Sigmoid colon (tissue), 7 donors: ENCODE measurements around the gene CRB3. TPM values are rescaled to one million over a fixed set of nuclear protein-coding genes. Genes with fewer than 3 reads are reported as not detected.
"Not testable (repeated sequence)": the region's sequence is repeated elsewhere in the genome, so short reads cannot be mapped to it uniquely, and the experiment has no call there.

Experiments
- DNase-seq: peaks from one replicate; pipeline ENCODE4 v3.0.0-alpha.2; 2019
- H3K27ac ChIP-seq, 4 donors: fragments of 200-600 bp; sonication (generic); one replicate each; pipeline ENCODE4 v1.5.1; 2016 to 2019; ENCODE audit warnings: mild to moderate bottlenecking in 1 of 4
- H3K27me3 ChIP-seq, 3 donors: fragments of 200-600 bp; sonication (generic); one replicate each; pipeline ENCODE4 v1.5.1; 2019; ENCODE audit warnings: mild to moderate bottlenecking in 1 of 3
- H3K36me3 ChIP-seq, 4 donors: fragments of 200-600 bp; sonication (generic); one replicate each; pipeline ENCODE4 v1.5.1; 2016 to 2019
- H3K4me1 ChIP-seq, 4 donors: fragments of 200-600 bp; sonication (generic); one replicate each; pipeline ENCODE4 v1.5.1; 2017 to 2019
- H3K4me3 ChIP-seq, 4 donors: fragments of 200-600 bp; sonication (generic); one replicate each; pipeline ENCODE4 v1.5.1; 2017 to 2019; ENCODE audit warnings: mild to moderate bottlenecking in 2 of 4, moderate library complexity in 1 of 4
- H3K9me3 ChIP-seq, 4 donors: fragments of 200-600 bp in 3 of 4; sonication (generic) in 3 of 4; one replicate each; pipeline versions ENCODE4 v1.5.1 to v1.6.1; 2013 to 2019
- CTCF ChIP-seq, 4 experiments: fragments of 450-650 bp in 3 of 4; fragments of 200-600 bp in 1 of 4; IDR thresholded peaks; one replicate each; pipeline ENCODE4 v1.5.1; 2016 to 2019; ENCODE audit warnings: antibody characterized with exemption in 4 of 4, mild to moderate bottlenecking in 3 of 4, moderate library complexity in 2 of 4
- EP300 ChIP-seq, 4 donors: sonication (generic); formaldehyde crosslinking; IDR thresholded peaks; one replicate each; pipeline ENCODE4 v1.6.1; 2017; ENCODE audit warnings: antibody characterized with exemption in 4 of 4
- POLR2A ChIP-seq, 2 donors: fragments of 450-650 bp; IDR thresholded peaks; one replicate each; pipeline ENCODE4 v1.6.1; 2016; ENCODE audit warnings: antibody characterized with exemption in 2 of 2, mild to moderate bottlenecking in 2 of 2, moderate library complexity in 2 of 2
- POLR2AphosphoS5 ChIP-seq, 4 donors: sonication (generic); formaldehyde crosslinking; IDR thresholded peaks; one replicate each; pipeline ENCODE4 v1.6.1; 2017; ENCODE audit warnings: antibody characterized with exemption in 4 of 4
- WGBS, 2 donors: extraction: QIAGEN DNeasy Blood & Tissue Kit; methylation state at CpG; one replicate each; pipeline ENCODE4 v1.1.7; 2013; 5-methylcytosine and 5-hydroxymethylcytosine counted together
- intact Hi-C: fragments of 100-400 bp; cut with DNase I; formaldehyde crosslinking; loops from one replicate; pipeline ENCODE4 v1.15.1; 2023
- polyA plus RNA-seq, 3 donors: library from polyadenylated mRNA; stranded (reverse); fragments of 200-250 nt; gene quantifications; one replicate each; pipeline ENCODE4 v1.2.3, GENCODE V29; 2013
- total RNA-seq, 4 donors: library from RNA; depleted of rRNA; stranded (reverse); fragments of >200 nt; gene quantifications; one replicate each; pipeline ENCODE4 v1.1.0, GENCODE V29; 2016
- donor health status: healthy with polysubstance abuse.
- donor health status: Bipolar disorder and iron deficiency.
- donor health status: healthy.

CRB3 gene
- total and polyA plus RNA-seq, 7 donors = 0.36 to 202 (median 35.9) TPM; not detected in 1

DNA sequence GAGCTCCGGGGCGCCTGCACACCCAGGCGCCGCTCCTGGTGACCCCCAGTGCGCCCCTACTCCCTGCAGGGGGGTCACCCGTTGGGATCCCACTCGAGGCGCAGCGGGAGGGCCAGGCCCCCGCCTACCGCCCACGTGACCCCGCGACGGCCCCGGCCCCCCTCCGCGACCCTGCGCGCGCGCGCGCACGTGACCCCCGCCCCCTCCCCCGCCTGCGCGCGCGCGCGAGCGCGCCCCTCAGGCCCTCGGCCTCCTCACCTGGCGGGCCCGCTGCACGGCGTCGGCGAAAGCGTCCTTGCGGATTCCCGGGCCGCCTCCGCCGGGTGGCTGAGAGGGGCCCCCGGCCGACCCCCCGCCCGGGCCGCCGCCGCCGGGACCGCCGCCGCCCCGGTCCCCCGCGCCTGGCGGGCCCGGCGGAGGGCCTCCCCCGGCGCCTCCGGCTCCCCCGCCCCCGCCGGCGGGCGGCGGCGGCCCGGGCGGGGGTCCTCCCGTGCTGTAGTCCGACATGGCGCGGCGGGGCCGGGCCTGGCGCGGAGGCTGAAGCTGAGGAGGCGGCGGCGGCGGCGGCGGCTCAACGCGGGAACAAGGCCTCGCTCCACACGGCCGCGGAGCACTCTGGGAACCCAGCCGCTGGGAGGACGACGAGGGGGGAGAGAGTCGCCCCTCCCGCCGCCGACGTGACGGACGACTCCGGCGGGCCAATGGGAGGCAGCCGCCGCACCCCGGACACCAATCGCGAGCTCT, 39.7 kb upstream of the CRB3 start, which contains the start of gene KHSRP:
TSS of gene KHSRP (minus strand) at position 617 of the 744 bp plus-strand sequence. CDS start at position 507, 110 bp downstream.
- Histone ChIP-seq H3K27me3 (no peaks in the 10 kb centered on the region), H3K9me3 (no peaks in the 10 kb centered on the region), H3K36me3 (peaks cover 7 to 27% (median 15%) of the 10 kb centered on the region in 4 donors), H3K4me1 (peaks cover 4 to 38% (median 30%) of the 10 kb centered on the region in 4 donors), H3K27ac (peak within 1 kb of the TSS; percentile 80 to 89 (median 87)), H3K4me3 (peak within 1 kb of the TSS; percentile 71 to 85 (median 84))
- TF ChIP-seq POLR2A (IDR thresholded peaks at IDR 0.05) (peak; percentile 29 to 54), POLR2AphosphoS5 (IDR thresholded peaks at IDR 0.05) (peak; percentile 86 to 97 (median 94)), EP300 (IDR thresholded peaks at IDR 0.05) (no peak), CTCF (IDR thresholded peaks at IDR 0.05) (no peak)
- WGBS, 2 donors = 1% methylated on average over 114 of the region's 114 CpGs
- intact Hi-C loops = loop anchor here (1.0 kb wide), 1 partner anchor 31 kb away; the partner anchor contains the start of gene GTF2F1
- peak; percentile 63 for DNase-seq

- TF ChIP-seq POLR2A (IDR thresholded peaks at IDR 0.05) = no peak
- peak in 3 of 4 donors; percentile 19 to 59 (median 48) for TF ChIP-seq POLR2AphosphoS5 (IDR thresholded peaks at IDR 0.05)
- Histone ChIP-seq H3K4me1 (peaks cover 4 to 38% (median 30%) of the 10 kb centered on the region in 4 donors), H3K27ac (peak overlapping the region; percentile 80 to 89 (median 87)), H3K9me3 (no peaks in the 10 kb centered on the region), H3K4me3 (peak overlapping the region in 2 of 4 donors; percentile 84 to 85), H3K27me3 (no peaks in the 10 kb centered on the region), H3K36me3 (peaks cover 0 to 19% (median 8%) of the 10 kb centered on the region in 4 donors)
- intact Hi-C loops = loop anchor here (1.0 to 5.0 kb wide), 2 partner anchors 32 to 53 kb away; partner anchors contain the start of genes ALKBH7 and GTF2F1
- DNase-seq = peak; percentile 100
- WGBS, 2 donors = 8 to 14% methylated on average over 43 of the region's 43 CpGs
These were observed 38.9 kb upstream of the CRB3 start for GRCh38 chr19:6424939-6425731.

DNA sequence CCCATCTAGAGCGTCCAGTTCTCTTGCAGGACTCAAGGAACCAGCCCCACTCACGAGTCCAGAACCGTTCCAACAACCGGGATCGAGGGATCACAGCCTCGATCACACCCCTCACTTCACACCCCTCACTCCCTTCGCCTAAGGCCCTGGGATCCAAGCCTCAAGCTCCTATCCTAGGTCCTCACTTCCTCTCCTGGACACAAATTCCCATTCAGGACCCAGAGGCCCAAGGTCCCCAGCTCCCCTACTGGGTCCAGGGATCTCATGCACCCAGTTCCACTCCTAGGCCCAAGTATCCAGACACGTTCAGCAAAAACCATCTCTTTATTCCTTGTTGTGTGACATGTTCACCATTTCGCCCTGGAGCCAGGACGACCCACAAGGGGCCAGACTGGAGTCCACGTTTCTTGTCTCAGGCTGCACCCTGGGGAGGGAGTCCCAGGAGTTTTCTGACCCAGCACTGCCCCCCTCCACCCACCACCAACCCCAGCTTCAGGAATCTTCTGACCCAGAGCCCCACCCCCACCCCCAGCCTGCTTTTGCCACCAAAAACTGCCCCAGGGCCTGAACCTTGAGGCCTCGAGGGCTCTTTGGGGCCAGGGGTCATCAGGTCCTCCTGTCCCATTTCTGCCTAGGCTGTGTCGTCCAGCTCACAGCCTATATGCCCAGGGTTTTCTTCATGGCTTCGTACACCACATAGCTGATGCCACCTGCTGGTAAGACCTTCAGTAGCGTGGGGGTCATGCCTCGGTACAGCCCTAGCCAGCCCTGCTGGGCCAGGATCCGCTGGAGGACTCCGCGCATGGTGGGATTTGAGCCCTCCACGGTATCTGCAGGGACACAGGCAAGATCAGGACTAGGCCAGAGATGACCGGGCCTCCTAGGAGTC, 38.1 kb upstream of the CRB3 start:
- Histone ChIP-seq H3K4me3 (peak overlapping the region in 1 of 4 donors; percentile 27), H3K27me3 (no peaks in the 10 kb centered on the region), H3K36me3 (peaks cover 0 to 10% (median 1%) of the 10 kb centered on the region in 4 donors), H3K4me1 (peaks cover 4 to 38% (median 30%) of the 10 kb centered on the region in 4 donors), H3K9me3 (no peaks in the 10 kb centered on the region), H3K27ac (peak overlapping the region; percentile 72 to 89 (median 87))
- 95% methylated on average over 21 of the region's 21 CpGs for WGBS, 2 donors
- intact Hi-C loops = loop anchor here (5.0 kb wide), 1 partner anchor 54 kb away; the partner anchor contains the start of gene ALKBH7
- DNase-seq = no peak
- TF ChIP-seq POLR2A (IDR thresholded peaks at IDR 0.05) (no peak), POLR2AphosphoS5 (IDR thresholded peaks at IDR 0.05) (no peak), CTCF (IDR thresholded peaks at IDR 0.05) (no peak)

DNA sequence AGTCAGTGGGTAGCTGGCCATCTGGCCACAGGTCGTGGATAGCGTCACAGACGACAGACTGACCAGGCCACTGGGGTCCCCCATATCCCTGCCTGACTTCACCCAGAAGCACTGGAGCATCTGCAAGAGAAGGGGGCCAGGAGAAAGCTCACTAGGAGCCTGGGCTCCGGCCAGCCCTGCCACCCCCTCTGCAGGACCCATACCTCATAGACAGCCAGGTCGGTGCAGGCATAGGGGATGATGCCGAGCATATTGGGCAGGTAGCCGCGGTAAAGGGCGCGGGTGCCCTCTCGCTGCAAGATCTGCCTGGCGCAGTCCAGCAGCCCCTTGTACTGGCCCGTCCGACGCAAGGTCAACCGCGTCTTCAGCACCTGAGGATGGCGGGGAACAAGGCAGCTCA, 36.9 kb upstream of the CRB3 start:
- intact Hi-C loops = loop anchor here (5.0 kb wide), 1 partner anchor 55 kb away; the partner anchor contains the start of gene ALKBH7
- H3K27ac ChIP-seq = no peak overlapping the region
- no peak for DNase-seq
- no peaks in the 10 kb centered on the region for H3K27me3 ChIP-seq
- TF ChIP-seq POLR2AphosphoS5 (IDR thresholded peaks at IDR 0.05) = no peak
- TF ChIP-seq CTCF (IDR thresholded peaks at IDR 0.05) = no peak
- TF ChIP-seq EP300 (IDR thresholded peaks at IDR 0.05) = no peak
- H3K9me3 ChIP-seq = no peaks in the 10 kb centered on the region
- no peaks in the 10 kb centered on the region for H3K36me3 ChIP-seq
- no peak overlapping the region for H3K4me3 ChIP-seq
- WGBS, 2 donors = 95 to 98% methylated on average over 18 of the region's 18 CpGs
- H3K4me1 ChIP-seq = peaks cover 4 to 26% (median 19%) of the 10 kb centered on the region in 4 donors

DNA sequence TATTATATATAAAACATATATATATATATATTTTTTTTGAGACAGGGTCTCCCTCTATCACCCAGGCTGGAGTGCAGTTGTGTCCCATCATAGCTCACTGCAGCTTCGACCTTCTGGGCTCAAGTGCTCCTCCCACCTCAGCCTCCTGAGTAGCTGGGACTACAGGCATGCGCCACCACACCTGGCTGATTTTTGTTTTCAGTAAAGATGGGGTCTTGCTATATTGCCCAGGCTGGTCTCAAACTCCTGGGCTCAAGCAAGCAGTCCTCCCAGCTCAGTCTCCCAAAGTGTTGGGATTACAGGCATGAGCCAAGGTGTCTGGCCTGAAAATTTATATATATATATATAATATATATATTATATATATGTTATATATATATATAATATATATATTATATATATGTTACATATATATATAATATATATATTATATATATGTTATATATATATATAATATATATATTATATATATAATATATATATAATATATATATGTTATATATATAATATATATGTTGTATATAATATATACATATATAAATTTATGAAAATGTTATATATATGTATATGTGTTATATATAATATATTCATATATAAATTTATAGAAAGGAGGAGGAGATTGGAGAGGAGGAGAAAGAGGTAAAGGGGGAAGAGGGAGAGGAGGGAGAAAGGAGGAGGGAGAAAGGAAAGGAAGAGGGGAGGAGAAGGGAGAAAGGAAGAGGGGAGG, 35.2 kb upstream of the CRB3 start:
- not testable (repeated sequence) for H3K9me3 ChIP-seq, H3K4me1 ChIP-seq, H3K36me3 ChIP-seq, H3K27ac ChIP-seq, H3K27me3 ChIP-seq, DNase-seq, H3K4me3 ChIP-seq
- intact Hi-C loops = loop anchor here (5.0 kb wide), 1 partner anchor 57 kb away; the partner anchor contains the start of gene ALKBH7
- 81 to 82% methylated on average over 2 of the region's 2 CpGs for WGBS, 2 donors
